GM19023 (cell line): ENCODE results near the gene PITPNC1.
"Not testable (repeated sequence)": the region's sequence is repeated elsewhere in the genome, so short reads cannot be mapped to it uniquely, and the experiment has no call there.

Experiments
- ATAC-seq: cut with Tn5 transposase; IDR thresholded peaks from one replicate; pipeline ENCODE4 v1.9.1; 2021; ENCODE audit warnings: mild to moderate bottlenecking, moderate library complexity; ENCODE audit not compliant: unreplicated experiment

Gene PITPNC1

GRCh38 chr17:67569873-67570272 lies 192.8 kb downstream of the PITPNC1 start:
- ATAC-seq = no peak

DNA sequence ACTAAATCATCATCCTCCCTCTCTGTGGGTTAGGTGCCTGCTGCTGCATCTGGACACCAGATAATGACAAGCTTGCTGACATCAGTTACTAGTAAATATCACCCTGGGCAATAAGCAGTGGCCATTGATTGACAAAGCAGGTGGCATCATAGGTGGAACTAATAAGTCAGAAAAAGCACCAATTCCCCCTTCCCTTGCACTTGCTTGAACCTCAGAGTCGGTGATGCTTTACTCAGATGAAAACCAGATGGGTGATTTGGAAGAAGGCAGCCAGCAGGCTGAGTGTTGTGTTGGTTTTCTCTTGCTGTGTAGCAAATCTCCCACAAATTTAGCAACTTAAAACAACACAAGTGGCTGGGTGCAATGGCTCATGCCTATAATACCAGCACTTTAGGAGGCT lies 193.7 kb downstream of the PITPNC1 start:
- ATAC-seq = no peak

- ATAC-seq = no peak
Measured at GRCh38 chr17:67571478-67571877, 194.4 kb downstream of the PITPNC1 start.

GRCh38 chr17:67573987-67574657 lies 197.0 kb downstream of the PITPNC1 start:
- ATAC-seq = no peak

DNA sequence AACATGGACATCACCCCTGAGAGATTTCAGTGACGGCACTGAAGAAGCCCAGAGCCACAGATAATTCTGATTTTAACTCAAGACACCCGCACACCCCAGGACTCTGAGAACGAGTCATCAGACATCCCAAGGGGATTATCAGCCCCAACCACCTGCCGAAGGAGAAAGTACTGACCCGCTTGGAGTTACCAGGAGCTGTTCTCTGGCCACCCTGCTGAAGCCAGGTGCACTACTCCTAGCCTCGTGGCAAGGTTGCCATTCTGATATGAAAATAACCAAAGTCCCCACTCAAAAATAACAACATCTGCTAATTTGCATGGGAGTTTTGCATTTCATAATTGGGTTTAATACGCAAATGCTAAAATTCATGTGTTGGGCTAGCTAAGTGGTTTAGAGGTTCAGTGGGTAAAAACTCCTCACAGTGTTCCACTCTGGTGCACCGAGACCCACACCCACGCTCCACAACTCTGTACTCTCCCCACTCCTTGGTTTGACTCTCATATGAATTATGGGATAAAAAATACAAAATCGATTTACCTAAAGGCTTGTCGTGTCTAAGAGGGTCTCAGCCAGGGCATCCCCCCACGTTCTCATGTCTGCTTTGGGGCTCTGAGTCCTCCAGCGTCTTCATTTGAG lies 197.7 kb downstream of the PITPNC1 start:
- ATAC-seq = peak; percentile 23

GRCh38 chr17:67575325-67575724 lies 198.2 kb downstream of the PITPNC1 start:
- ATAC-seq = peak; percentile 34

DNA sequence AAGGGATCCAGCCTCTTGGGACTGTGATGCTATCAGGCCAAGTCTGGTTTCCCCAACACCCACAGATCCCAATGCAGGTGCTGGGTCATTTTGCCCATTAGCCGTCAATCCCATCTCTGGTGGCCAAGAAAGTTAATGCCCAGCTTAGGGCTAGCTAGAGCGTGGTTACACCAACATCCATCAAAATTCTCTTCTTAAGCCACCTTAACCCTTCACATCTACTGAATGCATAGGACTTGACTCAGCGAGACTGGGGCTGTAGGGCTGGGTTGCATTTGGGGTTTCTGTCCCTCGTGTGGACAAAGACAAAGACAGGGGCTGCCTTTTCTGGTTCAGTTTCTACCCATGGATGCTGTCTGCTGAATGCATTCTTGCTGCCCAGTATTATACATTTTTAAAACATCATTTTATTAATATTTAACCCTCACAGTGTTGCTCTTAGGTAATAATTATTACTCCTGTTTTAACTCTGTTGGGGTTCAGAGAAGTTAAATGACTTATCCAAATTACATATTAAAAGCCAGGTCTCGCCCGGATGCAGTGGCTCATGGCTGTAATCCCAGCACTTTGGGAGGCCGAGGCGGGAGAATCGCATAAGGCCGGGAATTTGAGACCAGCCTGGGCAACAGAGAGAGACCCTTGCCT lies 199.5 kb downstream of the PITPNC1 start:
- no peak for ATAC-seq

- no peak for ATAC-seq
Measured at GRCh38 chr17:67577429-67578141, 200.5 kb downstream of the PITPNC1 start.

- ATAC-seq = no peak
Measured at GRCh38 chr17:67578142-67578457, 201.0 kb downstream of the PITPNC1 start.

- ATAC-seq = not testable (repeated sequence)
Measured at GRCh38 chr17:67578679-67579405, 201.8 kb downstream of the PITPNC1 start.

DNA sequence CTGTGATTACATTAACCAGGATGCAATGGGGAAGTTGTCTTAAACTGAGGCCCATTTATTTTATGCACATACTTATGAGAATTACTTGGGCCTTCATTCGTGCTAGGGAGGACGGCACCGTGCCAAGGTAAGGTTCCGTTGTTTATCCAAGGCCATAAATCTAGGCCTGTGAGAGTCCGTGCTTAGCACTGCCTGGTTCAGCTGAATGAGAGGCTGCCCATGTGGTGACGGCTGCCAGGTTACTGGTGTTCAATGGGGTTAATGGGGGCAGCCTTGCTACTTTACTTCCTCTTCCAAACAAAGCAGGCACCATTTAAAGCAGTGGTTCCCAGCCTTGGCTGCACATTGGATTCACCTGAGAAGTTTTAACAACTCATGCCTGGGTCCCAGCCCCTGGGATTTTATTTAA lies 205.6 kb downstream of the PITPNC1 start:
- ATAC-seq = no peak

GRCh38 chr17:67585077-67585602 lies 208.1 kb downstream of the PITPNC1 start:
- ATAC-seq = no peak

DNA sequence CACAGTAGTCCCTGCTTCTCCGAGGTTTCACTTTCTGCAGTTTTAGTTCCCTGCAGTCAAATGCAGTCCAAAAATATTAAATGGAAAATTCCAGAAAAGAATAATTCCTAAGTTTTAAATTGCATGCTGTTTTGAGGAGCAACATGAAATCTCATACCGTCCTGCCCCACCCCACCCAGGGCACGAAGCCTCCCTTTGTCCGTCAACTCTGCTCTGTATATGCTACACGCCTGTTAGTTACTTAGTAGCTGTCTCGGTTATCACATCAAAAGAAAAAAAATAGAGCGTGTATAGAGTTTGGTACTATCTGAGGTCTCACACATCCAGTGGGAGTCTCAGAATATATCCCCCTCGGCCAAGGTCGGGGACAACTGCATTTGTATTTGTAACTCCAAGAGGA lies 211.2 kb downstream of the PITPNC1 start:
- no peak for ATAC-seq

DNA sequence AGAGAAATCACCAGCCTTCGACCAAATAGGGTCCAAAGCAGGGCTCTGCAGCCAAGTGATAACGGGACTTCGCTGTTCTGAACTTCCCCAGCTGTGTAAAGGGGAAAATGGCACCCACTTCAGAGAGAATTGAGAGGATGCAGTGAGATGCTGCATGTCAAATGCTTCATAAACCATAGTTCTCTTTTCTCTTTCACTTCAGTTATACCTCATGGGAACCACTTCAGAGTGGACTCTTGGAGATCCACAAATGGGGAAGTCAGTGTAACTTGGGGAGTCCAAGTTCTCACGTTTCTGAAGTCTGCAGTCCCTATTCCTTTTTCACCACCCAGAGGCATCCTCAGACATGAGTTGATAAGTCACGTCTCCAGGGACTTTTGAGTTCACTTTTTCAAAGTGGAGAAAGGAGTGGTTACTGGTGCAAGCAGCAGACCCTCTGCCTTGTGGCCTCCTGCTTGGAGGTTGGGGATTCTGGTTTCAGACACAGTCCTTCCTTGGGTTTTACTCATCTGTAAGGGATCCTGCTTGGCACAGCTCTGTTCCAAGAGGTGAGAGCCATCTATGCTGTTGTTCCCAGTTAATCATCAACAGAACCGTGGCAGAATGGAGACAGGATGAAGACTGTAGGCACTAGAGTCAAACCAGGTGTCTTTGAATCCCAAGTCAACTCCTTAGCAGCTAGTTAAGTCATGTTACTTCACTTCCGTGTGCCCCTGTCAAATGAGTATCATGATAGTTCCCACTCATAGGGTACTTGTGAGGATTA lies 217.2 kb downstream of the PITPNC1 start:
- peak; percentile 71 for ATAC-seq

- ATAC-seq = no peak
Measured at GRCh38 chr17:67600408-67600807, 223.3 kb downstream of the PITPNC1 start.

- no peak for ATAC-seq
Measured at GRCh38 chr17:67601897-67602296, 224.8 kb downstream of the PITPNC1 start.

GRCh38 chr17:67602444-67602843 lies 225.4 kb downstream of the PITPNC1 start:
- ATAC-seq = no peak

- no peak for ATAC-seq
Measured at GRCh38 chr17:67602974-67603373, 225.9 kb downstream of the PITPNC1 start.

DNA sequence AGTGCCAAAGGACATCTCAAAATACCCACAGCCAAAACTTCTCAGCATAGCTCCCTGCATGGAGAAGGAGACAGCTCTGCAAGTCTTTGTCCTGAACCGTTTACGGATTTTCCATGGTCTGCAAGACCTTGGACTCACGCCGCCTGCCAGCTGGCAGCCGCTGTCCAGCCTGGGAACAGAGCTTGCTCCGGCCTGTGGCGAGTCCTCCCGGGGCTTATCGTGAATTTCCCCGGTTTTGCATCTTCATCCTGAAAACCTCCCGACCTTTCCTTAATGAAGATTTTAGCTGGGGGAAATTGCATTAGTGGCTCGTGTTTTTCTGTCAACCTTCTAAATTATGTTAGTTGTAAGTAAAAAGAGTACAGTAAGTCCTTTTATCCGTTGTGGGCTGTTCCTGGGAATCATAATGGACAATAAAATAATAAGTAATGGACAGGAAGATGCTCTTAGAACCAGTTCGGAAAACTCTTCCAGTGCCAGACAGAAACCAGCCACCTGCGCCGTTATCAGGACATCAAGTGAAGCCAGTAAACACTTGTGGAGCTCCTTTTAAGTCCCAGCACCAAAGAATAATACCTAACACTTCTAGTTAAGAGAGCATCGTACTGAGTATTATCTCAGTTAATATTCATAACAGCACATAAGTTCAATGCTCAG lies 228.3 kb downstream of the PITPNC1 start:
- ATAC-seq = no peak

GRCh38 chr17:67606471-67606870 lies 229.4 kb downstream of the PITPNC1 start:
- no peak for ATAC-seq
